Endothelial cell of umbilical vein (primary cell): ENCODE measurements around the gene BCAS3. TPM values are rescaled to one million over a fixed set of nuclear protein-coding genes. Genes with fewer than 3 reads are reported as not detected.

ENCODE experiments used
- BruUV-seq: library from RNA; stranded (reverse); fragments of 400-500 nt; replicated peaks from 2 replicates; lab custom pipeline; 2021; lab: Mats Ljungman, UMichigan
- CTCF ChIA-PET: fragments of 300-600, 350-600 bp; sonication (Branson Sonifier 250); formaldehyde crosslinking; loops from one replicate; lab custom pipeline; 2021; ENCODE audit warnings: antibody characterized with exemption, inconsistent platforms; lab: Charles Lee
- POLR2A ChIA-PET: fragments of 300-600, 350-600 bp; sonication (Branson Sonifier 250); formaldehyde crosslinking; loops from one replicate; lab custom pipeline; 2021; ENCODE audit warnings: antibody characterized with exemption, inconsistent platforms; lab: Charles Lee
- DNase-seq: peaks from one replicate; pipeline ENCODE4 v3.0.0-alpha.2; 2011; ENCODE audit warnings: low read depth, low spot score
- FAIRE-seq: peaks from 2 replicates; lab custom pipeline; 2011; peaks lifted over from hg19 to GRCh38; lab: Jason Lieb, UNC
- H2AFZ ChIP-seq: 2 replicates; pipeline ENCODE4 v1.6.0; 2012; ENCODE audit warnings: low read depth, low read length, control low read depth, inconsistent platforms
- H3K27ac ChIP-seq: 2 replicates; pipeline ENCODE4 v1.5.1; 2011; ENCODE audit warnings: low read depth, mild to moderate bottlenecking, control low read depth, low read length, moderate library complexity; ENCODE audit not compliant: insufficient read depth
- H3K27me3 ChIP-seq, 2 experiments: 2 replicates each; pipeline versions ENCODE4 v1.6.0 to v1.6.1; 2011; ENCODE audit warnings: low read length in 2 of 2, mixed read lengths in 1 of 2; ENCODE audit not compliant: control insufficient read depth in 2 of 2, insufficient read depth in 2 of 2
- H3K36me3 ChIP-seq, 2 experiments: 2 replicates in 1 of 2; 3 replicates in 1 of 2; pipeline ENCODE4 v1.5.1; 2011; ENCODE audit warnings: low read length in 2 of 2, mild to moderate bottlenecking in 1 of 2, moderate library complexity in 1 of 2; ENCODE audit not compliant: control insufficient read depth in 2 of 2, insufficient read depth in 2 of 2; ENCODE audit errors: extremely low read depth in 1 of 2
- H3K4me1 ChIP-seq: 3 replicates; pipeline ENCODE4 v1.5.1; 2011; ENCODE audit warnings: mild to moderate bottlenecking, low read length; ENCODE audit not compliant: control insufficient read depth, insufficient read depth; ENCODE audit errors: extremely low read depth
- H3K4me2 ChIP-seq: 2 replicates; pipeline ENCODE4 v1.6.1; 2011; ENCODE audit warnings: low read length, control low read depth, mixed read lengths; ENCODE audit not compliant: insufficient read depth
- H3K4me3 ChIP-seq, 3 experiments: fragments of 200-600 bp in 1 of 3; sonication (generic), shearing (Covaris generic) in 1 of 3; replicated peaks in 1 of 3; 2 replicates each; pipeline ENCODE4 v1.5.1; 2011 to 2016; ENCODE audit warnings: control low read depth in 3 of 3, low read length in 3 of 3, mild to moderate bottlenecking in 2 of 3, inconsistent platforms in 1 of 3, low read depth in 1 of 3, moderate library complexity in 1 of 3; ENCODE audit not compliant: insufficient read depth in 1 of 3
- H3K79me2 ChIP-seq: 2 replicates; pipeline ENCODE4 v1.6.0; 2012; ENCODE audit warnings: low read length, inconsistent platforms; ENCODE audit not compliant: control insufficient read depth, insufficient read depth
- H3K9ac ChIP-seq: replicated peaks from 2 replicates; pipeline ENCODE3; 2011; ENCODE audit warnings: low read length, control low read depth; ENCODE audit not compliant: insufficient read depth; ENCODE audit errors: extremely low read depth
- H3K9me1 ChIP-seq: replicated peaks from 3 replicates; pipeline ENCODE4 v1.6.0; 2011; ENCODE audit warnings: mild to moderate bottlenecking, low read length; ENCODE audit not compliant: control insufficient read depth, insufficient read depth; ENCODE audit errors: extremely low read depth
- H3K9me3 ChIP-seq: replicated peaks from 2 replicates; pipeline ENCODE4 v1.5.1; 2012; ENCODE audit warnings: low read length, inconsistent platforms; ENCODE audit not compliant: control insufficient read depth, insufficient read depth
- H4K20me1 ChIP-seq: replicated peaks from 2 replicates; pipeline ENCODE3; 2011; ENCODE audit warnings: mild to moderate bottlenecking, low read length; ENCODE audit not compliant: control insufficient read depth, insufficient read depth; ENCODE audit errors: extremely low read depth
- EZH2 ChIP-seq: IDR thresholded peaks from 2 replicates; pipeline ENCODE4 v1.6.1; 2012; ENCODE audit warnings: borderline replicate concordance, low read depth, mild to moderate bottlenecking, moderate library complexity, low read length, inconsistent platforms; ENCODE audit not compliant: severe bottlenecking
- FOS ChIP-seq: IDR thresholded peaks from 2 replicates; pipeline ENCODE4 v1.6.1; 2011; ENCODE audit warnings: mild to moderate bottlenecking, low read length, moderate library complexity, borderline replicate concordance; ENCODE audit not compliant: insufficient read depth
- GATA2 ChIP-seq: IDR thresholded peaks from 2 replicates; pipeline ENCODE4 v1.7.0; 2011; ENCODE audit warnings: low read depth, mild to moderate bottlenecking, moderate library complexity, mixed read lengths, low read length; ENCODE audit not compliant: insufficient read length, insufficient read depth
- JUN ChIP-seq: IDR thresholded peaks from 2 replicates; pipeline ENCODE4 v1.6.1; 2011; ENCODE audit warnings: borderline replicate concordance, low read depth; ENCODE audit not compliant: insufficient read length, insufficient read depth
- MYC ChIP-seq: IDR thresholded peaks from one replicate; pipeline ENCODE4 v1.6.1; 2011; ENCODE audit warnings: mild to moderate bottlenecking, low read depth, low read length
- POLR2A ChIP-seq: IDR thresholded peaks from 2 replicates; pipeline ENCODE4 v1.6.1; 2012; ENCODE audit warnings: low read depth, mild to moderate bottlenecking, control low read depth, low read length
- POLR2AphosphoS5 ChIP-seq: IDR thresholded peaks from 2 replicates; pipeline ENCODE4 v1.6.1; 2012; ENCODE audit warnings: low read depth, mild to moderate bottlenecking, control low read depth, low read length, moderate library complexity; ENCODE audit not compliant: insufficient read depth
- dilution Hi-C: fragments of 300-500 bp; cut with MboI; formaldehyde crosslinking; loops from one replicate; pipeline ENCODE4 v1.15.0; 2019; ENCODE audit warnings: low sequenced_read_pairs; ENCODE audit not compliant: extremely low pct_ligation_motif_present
- intact Hi-C: fragments of 100-400 bp; cut with micrococcal nuclease; formaldehyde crosslinking; loops from one replicate; pipeline ENCODE4 v1.10.0; 2022
- polyA plus RNA-seq, 4 experiments: library from polyadenylated mRNA; depleted of rRNA in 3 of 4; stranded (reverse) in 3 of 4; unstranded in 1 of 4; fragments of >200 nt; gene quantifications; 2 replicates each; pipeline versions ENCODE4 v1.2.1 to v1.2.3, GENCODE V29; 2011 to 2012; ENCODE audit warnings: missing spikeins in 1 of 4
- total RNA-seq: library from RNA; stranded (reverse); gene quantifications from 2 replicates; pipeline ENCODE4 v1.2.3, GENCODE V29; 2021
- TF ChIP-seq, protein P1 (sequence below), 2 donors: IDR thresholded peaks; 1 replicate in 1 of 2; 2 replicates in 1 of 2; pipeline ENCODE4 v1.5.1; 2011; ENCODE audit warnings: low read length in 2 of 2, mild to moderate bottlenecking in 2 of 2, moderate library complexity in 2 of 2, control low read depth in 1 of 2, inconsistent platforms in 1 of 2, low read depth in 1 of 2; ENCODE audit not compliant: insufficient read depth in 1 of 2; ENCODE audit errors: extremely low read depth in 1 of 2
- TF ChIP-seq, protein P2 (sequence below): IDR thresholded peaks from 2 replicates; pipeline ENCODE4 v1.6.1; 2011; ENCODE audit not compliant: insufficient read depth, insufficient read length

The BCAS3 gene
- total and polyA plus RNA-seq, 2 donors (not counting 3 experiments of a cell fraction or from before 2014, with no cell fraction given) = 8.2 to 16.0 TPM

DNA sequence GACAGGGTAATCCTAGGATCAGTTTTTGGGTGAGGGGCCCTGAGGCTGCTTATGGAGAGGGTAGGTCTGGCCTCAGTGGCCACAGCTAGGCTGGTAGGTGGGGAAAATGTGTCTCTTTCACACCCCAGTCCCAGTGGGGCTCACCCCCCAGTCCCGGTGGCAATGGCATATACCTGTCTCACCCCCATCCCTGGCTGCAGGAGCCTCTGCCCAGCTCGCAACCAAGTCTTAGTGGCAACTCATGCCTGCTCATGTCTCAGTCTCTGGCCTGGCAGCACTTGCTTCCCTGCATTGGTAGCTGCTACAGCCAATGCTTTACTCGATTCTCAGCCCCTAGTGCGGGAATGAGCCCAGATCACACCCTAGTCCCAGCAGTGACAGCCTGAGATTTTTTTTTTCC lies 221.5 kb downstream of the BCAS3 start:
- no peak for TF ChIP-seq MYC
- TF ChIP-seq EZH2 = no peak
- TF ChIP-seq, protein P1, sequence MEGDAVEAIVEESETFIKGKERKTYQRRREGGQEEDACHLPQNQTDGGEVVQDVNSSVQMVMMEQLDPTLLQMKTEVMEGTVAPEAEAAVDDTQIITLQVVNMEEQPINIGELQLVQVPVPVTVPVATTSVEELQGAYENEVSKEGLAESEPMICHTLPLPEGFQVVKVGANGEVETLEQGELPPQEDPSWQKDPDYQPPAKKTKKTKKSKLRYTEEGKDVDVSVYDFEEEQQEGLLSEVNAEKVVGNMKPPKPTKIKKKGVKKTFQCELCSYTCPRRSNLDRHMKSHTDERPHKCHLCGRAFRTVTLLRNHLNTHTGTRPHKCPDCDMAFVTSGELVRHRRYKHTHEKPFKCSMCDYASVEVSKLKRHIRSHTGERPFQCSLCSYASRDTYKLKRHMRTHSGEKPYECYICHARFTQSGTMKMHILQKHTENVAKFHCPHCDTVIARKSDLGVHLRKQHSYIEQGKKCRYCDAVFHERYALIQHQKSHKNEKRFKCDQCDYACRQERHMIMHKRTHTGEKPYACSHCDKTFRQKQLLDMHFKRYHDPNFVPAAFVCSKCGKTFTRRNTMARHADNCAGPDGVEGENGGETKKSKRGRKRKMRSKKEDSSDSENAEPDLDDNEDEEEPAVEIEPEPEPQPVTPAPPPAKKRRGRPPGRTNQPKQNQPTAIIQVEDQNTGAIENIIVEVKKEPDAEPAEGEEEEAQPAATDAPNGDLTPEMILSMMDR (IDR thresholded peaks at IDR 0.05; ENCODE audit: extremely low read depth in 1 of 2, insufficient read depth in 1 of 2, low read depth in 1 of 2, low read length in 2 of 2) = no peak
- TF ChIP-seq POLR2A = no peak
- TF ChIP-seq GATA2 = no peak
- TF ChIP-seq JUN = no peak
- no peak for TF ChIP-seq FOS
- TF ChIP-seq, protein P2, sequence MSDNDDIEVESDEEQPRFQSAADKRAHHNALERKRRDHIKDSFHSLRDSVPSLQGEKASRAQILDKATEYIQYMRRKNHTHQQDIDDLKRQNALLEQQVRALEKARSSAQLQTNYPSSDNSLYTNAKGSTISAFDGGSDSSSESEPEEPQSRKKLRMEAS = no peak
- no peak for TF ChIP-seq POLR2AphosphoS5
- no TSS peak for BruUV-seq
- no peaks in the 10 kb centered on the region for H3K9me1 ChIP-seq
- CTCF ChIA-PET = no interaction called here
- dilution Hi-C loops = no loop called here
- FAIRE-seq (no peak), DNase-seq (no peak)
- no peaks in the 10 kb centered on the region for H3K9me3 ChIP-seq
- no peak overlapping the region for H3K9ac ChIP-seq
- H3K27ac ChIP-seq = no peak overlapping the region
- intact Hi-C loops = no loop called here
- H3K79me2 ChIP-seq = no peaks in the 10 kb centered on the region
- H3K4me3 ChIP-seq = no peak overlapping the region
- no peaks in the 10 kb centered on the region for H3K4me1 ChIP-seq
- no peaks in the 10 kb centered on the region for H3K27me3 ChIP-seq
- H2AFZ ChIP-seq = no peak overlapping the region
- H3K36me3 ChIP-seq = no peaks in the 10 kb centered on the region
- POLR2A ChIA-PET = no interaction called here
- H3K4me2 ChIP-seq = no peak overlapping the region
- H4K20me1 ChIP-seq = no peaks in the 10 kb centered on the region
